Keratinocyte (primary cell): ENCODE measurements around the gene SUN2. TPM values are rescaled to one million over a fixed set of nuclear protein-coding genes. Genes with fewer than 3 reads are reported as not detected.

Experiments
- DNase-seq: peaks from one replicate; pipeline ENCODE4 v3.0.0-alpha.2; 2011; ENCODE audit warnings: low read depth, missing footprints, low spot score
- FAIRE-seq: peaks from 2 replicates; lab custom pipeline; 2011; peaks lifted over from hg19 to GRCh38; lab: Jason Lieb, UNC
- H2AFZ ChIP-seq: 2 replicates; pipeline ENCODE4 v1.6.0; 2012; ENCODE audit warnings: low read length, control low read depth, inconsistent platforms; ENCODE audit not compliant: control insufficient read depth
- H3K27ac ChIP-seq: 2 replicates; pipeline ENCODE4 v1.5.1; 2011; ENCODE audit warnings: low read length; ENCODE audit not compliant: control insufficient read depth, insufficient read depth
- H3K27me3 ChIP-seq: 3 replicates; pipeline ENCODE4 v1.6.0; 2011; ENCODE audit warnings: low read length; ENCODE audit not compliant: control insufficient read depth, insufficient read depth; ENCODE audit errors: extremely low read depth
- H3K36me3 ChIP-seq, 2 experiments: 2 replicates in 1 of 2; 3 replicates in 1 of 2; pipeline ENCODE4 v1.5.1; 2011; ENCODE audit warnings: low read length in 2 of 2, mild to moderate bottlenecking in 1 of 2; ENCODE audit not compliant: control insufficient read depth in 2 of 2, insufficient read depth in 2 of 2; ENCODE audit errors: extremely low read depth in 1 of 2
- H3K4me1 ChIP-seq: 3 replicates; pipeline ENCODE4 v1.5.1; 2011; ENCODE audit warnings: low read length; ENCODE audit not compliant: control insufficient read depth, insufficient read depth; ENCODE audit errors: extremely low read depth
- H3K4me2 ChIP-seq: 3 replicates; pipeline ENCODE4 v1.6.0; 2011; ENCODE audit warnings: low read depth, low read length; ENCODE audit not compliant: control insufficient read depth, insufficient read depth; ENCODE audit errors: extremely low read depth
- H3K4me3 ChIP-seq, 3 experiments: fragments of 200-600 bp in 1 of 3; sonication (generic) in 1 of 3; 2 replicates in 2 of 3; 3 replicates in 1 of 3; pipeline ENCODE4 v1.5.1; 2011 to 2016; ENCODE audit warnings: low read length in 3 of 3, mild to moderate bottlenecking in 3 of 3, control low read depth in 2 of 3, inconsistent platforms in 1 of 3, low read depth in 1 of 3, mixed read lengths in 1 of 3, mixed run types in 1 of 3, moderate library complexity in 1 of 3; ENCODE audit not compliant: control insufficient read depth in 2 of 3, insufficient read depth in 2 of 3; ENCODE audit errors: extremely low read depth in 1 of 3
- H3K79me2 ChIP-seq: 2 replicates; pipeline ENCODE4 v1.6.0; 2012; ENCODE audit warnings: low read length; ENCODE audit not compliant: control insufficient read depth, insufficient read depth
- H3K9ac ChIP-seq: 3 replicates; pipeline ENCODE4 v1.6.0; 2011; ENCODE audit warnings: low read length; ENCODE audit not compliant: control insufficient read depth, insufficient read depth; ENCODE audit errors: extremely low read depth
- H3K9me1 ChIP-seq: 3 replicates; pipeline ENCODE4 v1.6.0; 2011; ENCODE audit warnings: low read length; ENCODE audit not compliant: control insufficient read depth, insufficient read depth; ENCODE audit errors: extremely low read depth
- H3K9me3 ChIP-seq: 2 replicates; pipeline ENCODE4 v1.5.1; 2012; ENCODE audit warnings: low read depth, low read length; ENCODE audit not compliant: control insufficient read depth
- H4K20me1 ChIP-seq: 3 replicates; pipeline ENCODE4 v1.6.0; 2011; ENCODE audit warnings: low read length; ENCODE audit not compliant: control insufficient read depth, insufficient read depth; ENCODE audit errors: extremely low read depth
- EZH2 ChIP-seq: IDR thresholded peaks from one replicate; pipeline ENCODE4 v1.6.1; 2012; ENCODE audit warnings: inconsistent platforms, mild to moderate bottlenecking, low read length, moderate library complexity
- dilution Hi-C: fragments of 300-500 bp; cut with MboI; formaldehyde crosslinking; loops from one replicate; pipeline ENCODE4 v1.7.0; 2020; ENCODE audit warnings: low sequenced_read_pairs; ENCODE audit not compliant: extremely low pct_ligation_motif_present
- polyA plus RNA-seq, 5 experiments: library from polyadenylated mRNA; depleted of rRNA in 3 of 5; stranded (reverse) in 3 of 5; stranded (forward) in 1 of 5; unstranded in 1 of 5; fragments of >200 nt; gene quantifications; 1 replicate in 1 of 5; 2 replicates in 3 of 5; 3 replicates in 1 of 5; pipeline versions ENCODE4 v1.2.1 to v1.2.3, GENCODE V29; 2011 to 2012; ENCODE audit warnings: missing spikeins in 2 of 5, low read depth in 1 of 5, low replicate concordance in 1 of 5
- TF ChIP-seq, protein P1 (sequence below), 3 experiments: IDR thresholded peaks in 1 of 3; conservative IDR thresholded peaks in 1 of 3; optimal IDR thresholded peaks in 1 of 3; 2 replicates in 2 of 3; 3 replicates in 1 of 3; pipeline versions ENCODE3 to v1.5.1; 2011; ENCODE audit warnings: low read length in 3 of 3, mild to moderate bottlenecking in 3 of 3, moderate library complexity in 2 of 3, control low read depth in 1 of 3, inconsistent platforms in 1 of 3; ENCODE audit not compliant: insufficient read depth in 2 of 3; ENCODE audit errors: extremely low read depth in 1 of 3

Gene SUN2
- polyA plus RNA-seq, 1 donor (not counting 4 experiments of a cell fraction or from before 2014, with no cell fraction given): 15.9 TPM

DNA sequence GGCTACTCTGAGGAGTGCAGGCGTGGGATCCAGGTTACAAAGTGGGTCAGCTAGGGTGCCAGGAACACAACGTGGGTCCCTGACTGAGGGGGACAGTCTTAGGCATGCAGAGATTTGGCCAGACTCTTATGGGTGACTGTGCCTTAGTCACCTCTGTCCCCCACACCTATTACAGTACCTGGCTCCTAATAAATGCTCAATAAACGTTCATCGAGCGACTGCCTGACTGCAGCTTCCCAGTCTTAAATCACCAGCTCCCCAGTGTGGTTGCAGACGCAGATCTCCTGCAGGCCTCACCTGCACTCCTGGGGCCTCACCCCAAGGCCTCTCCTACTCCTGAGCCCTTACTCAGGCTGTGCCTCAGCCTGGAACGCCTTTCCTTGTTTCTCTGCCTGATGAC, 3.2 kb upstream of the SUN2 start:
- no peaks in the 10 kb centered on the region for H3K27me3 ChIP-seq
- H4K20me1 ChIP-seq: no peaks in the 10 kb centered on the region
- H3K4me1 ChIP-seq: peaks cover 20% of the 10 kb centered on the region
- DNase-seq (no peak), FAIRE-seq (no peak)
- dilution Hi-C loops: no loop called here
- H3K36me3 ChIP-seq: no peaks in the 10 kb centered on the region
- H3K9me3 ChIP-seq: no peaks in the 10 kb centered on the region
- no peak overlapping the region for H3K4me2 ChIP-seq
- H2AFZ ChIP-seq: no peak overlapping the region
- TF ChIP-seq, protein P1, sequence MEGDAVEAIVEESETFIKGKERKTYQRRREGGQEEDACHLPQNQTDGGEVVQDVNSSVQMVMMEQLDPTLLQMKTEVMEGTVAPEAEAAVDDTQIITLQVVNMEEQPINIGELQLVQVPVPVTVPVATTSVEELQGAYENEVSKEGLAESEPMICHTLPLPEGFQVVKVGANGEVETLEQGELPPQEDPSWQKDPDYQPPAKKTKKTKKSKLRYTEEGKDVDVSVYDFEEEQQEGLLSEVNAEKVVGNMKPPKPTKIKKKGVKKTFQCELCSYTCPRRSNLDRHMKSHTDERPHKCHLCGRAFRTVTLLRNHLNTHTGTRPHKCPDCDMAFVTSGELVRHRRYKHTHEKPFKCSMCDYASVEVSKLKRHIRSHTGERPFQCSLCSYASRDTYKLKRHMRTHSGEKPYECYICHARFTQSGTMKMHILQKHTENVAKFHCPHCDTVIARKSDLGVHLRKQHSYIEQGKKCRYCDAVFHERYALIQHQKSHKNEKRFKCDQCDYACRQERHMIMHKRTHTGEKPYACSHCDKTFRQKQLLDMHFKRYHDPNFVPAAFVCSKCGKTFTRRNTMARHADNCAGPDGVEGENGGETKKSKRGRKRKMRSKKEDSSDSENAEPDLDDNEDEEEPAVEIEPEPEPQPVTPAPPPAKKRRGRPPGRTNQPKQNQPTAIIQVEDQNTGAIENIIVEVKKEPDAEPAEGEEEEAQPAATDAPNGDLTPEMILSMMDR (optimal IDR thresholded peaks at IDR 0.05 in 1 of 3, IDR thresholded peaks at IDR 0.05 in 1 of 3, conservative IDR thresholded peaks at IDR 0.05 in 1 of 3; ENCODE audit: extremely low read depth in 1 of 3, insufficient read depth in 2 of 3, low read length in 3 of 3): no peak
- no peak for TF ChIP-seq EZH2
- no peak overlapping the region for H3K9ac ChIP-seq
- H3K79me2 ChIP-seq: no peaks in the 10 kb centered on the region
- H3K4me3 ChIP-seq: no peak overlapping the region
- no peak overlapping the region for H3K27ac ChIP-seq
- H3K9me1 ChIP-seq: no peaks in the 10 kb centered on the region

DNA sequence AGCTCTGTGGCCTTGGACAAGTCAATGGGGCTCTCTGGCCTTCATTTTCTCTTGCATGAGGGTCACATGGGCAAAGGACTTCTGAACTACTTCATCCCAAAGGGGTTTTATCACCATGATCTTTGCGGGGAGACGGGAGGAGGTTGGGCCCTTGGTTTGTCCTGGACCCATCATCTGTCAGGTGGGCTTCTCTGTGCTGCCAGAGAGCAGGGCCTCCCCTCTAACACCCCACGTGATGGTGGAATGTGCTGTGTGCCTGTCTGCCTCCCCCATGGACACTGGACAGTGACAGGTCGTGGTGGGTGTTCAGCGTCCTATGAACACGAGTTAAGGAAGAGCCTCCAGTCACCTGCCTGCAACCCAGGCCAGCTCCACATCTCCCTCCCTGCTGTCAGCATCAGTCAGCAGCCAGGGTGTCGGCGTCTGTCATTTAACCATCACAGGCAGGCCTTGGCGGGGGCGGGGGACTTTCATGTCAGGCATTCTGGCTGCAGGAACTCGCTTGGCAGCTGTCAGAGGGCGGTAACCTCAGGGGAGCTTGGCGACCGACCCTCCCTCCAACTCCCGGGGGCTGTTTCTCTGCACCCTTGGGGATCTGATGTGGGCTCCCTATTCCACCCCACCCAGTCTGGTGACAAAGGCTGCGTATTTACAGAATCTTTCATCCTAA, 2.6 kb upstream of the SUN2 start:
- Histone ChIP-seq H3K4me3 (no peak overlapping the region), H4K20me1 (no peaks in the 10 kb centered on the region), H3K79me2 (peaks cover under 1% of the 10 kb centered on the region), H2AFZ (no peak overlapping the region), H3K9ac (no peak overlapping the region), H3K9me3 (no peaks in the 10 kb centered on the region), H3K9me1 (no peaks in the 10 kb centered on the region), H3K4me1 (peaks cover 20% of the 10 kb centered on the region), H3K27me3 (no peaks in the 10 kb centered on the region), H3K4me2 (no peak overlapping the region), H3K36me3 (no peaks in the 10 kb centered on the region), H3K27ac (no peak overlapping the region)
- no peak for DNase-seq
- dilution Hi-C loops: no loop called here
- TF ChIP-seq, protein P1 (optimal IDR thresholded peaks at IDR 0.05 in 1 of 3, IDR thresholded peaks at IDR 0.05 in 1 of 3, conservative IDR thresholded peaks at IDR 0.05 in 1 of 3; ENCODE audit: extremely low read depth in 1 of 3, insufficient read depth in 2 of 3, low read length in 3 of 3): no peak
- TF ChIP-seq EZH2: no peak
- no peak for FAIRE-seq
